ENCODE measurements around the gene ELF3. TPM values are rescaled to one million over a fixed set of nuclear protein-coding genes. Genes with fewer than 3 reads are reported as not detected.

Gene ELF3
- total and polyA plus RNA-seq, 10 of the 15 experiments (the other 5 are each of a cell fraction or from before 2014, with no cell fraction given) = 0.07 to 14.3 (median 0.58) TPM; not detected in 1

- Histone ChIP-seq H3K79me2 (ENCODE audit: control insufficient read depth, insufficient read depth, low read length) (no peaks in the 10 kb centered on the region), H3K4me2 (ENCODE audit: control insufficient read depth, insufficient read depth) (no peak overlapping the region), H3K36me3 (ENCODE audit: control insufficient read depth in 2 of 2, insufficient read depth in 2 of 2, low read length in 1 of 2) (no peaks in the 10 kb centered on the region), H3K4me1 (ENCODE audit: control insufficient read depth, insufficient read depth, low read length) (peaks cover 13% of the 10 kb centered on the region), H3K9ac (ENCODE audit: control insufficient read depth, insufficient read depth, low read length) (no peak overlapping the region), H4K20me1 (ENCODE audit: control insufficient read depth, insufficient read depth) (no peaks in the 10 kb centered on the region), H3K27ac (ENCODE audit: control insufficient read depth, insufficient read depth) (no peak overlapping the region), H3K27me3 (replicated peaks in 1 of 2; ENCODE audit: control insufficient read depth in 2 of 2, insufficient read depth in 2 of 2, low read length in 1 of 2) (no peaks in the 10 kb centered on the region), H3K4me3 (no peak overlapping the region), H2AFZ (ENCODE audit: control insufficient read depth, low read depth, low read length) (no peak overlapping the region), H3K9me3 (replicated peaks; ENCODE audit: control insufficient read depth, insufficient read depth, low read length) (no peaks in the 10 kb centered on the region; the same call in 2 of the 3 replicates)
- ChIA-PET RAD21 (ENCODE audit: unreplicated experiment) (interaction anchor here (1.1 kb wide), 1 partner anchor 10 kb away, joined by 3 read pairs; no protein-coding TSS in a partner anchor), CTCF (interaction anchor here (0.6 to 1.2 kb wide), 5 partner anchors 28 to 1615 kb away, joined by 3 to 4 read pairs (median 3); partner anchors contain the start of gene ELF3), SMC1A (ENCODE audit: uncharacterized antibody, unreplicated experiment) (interaction anchor here (1.0 to 1.6 kb wide), 4 partner anchors 17 to 143 kb away, joined by 3 to 4 read pairs (median 3); partner anchors contain the start of gene ELF3), POLR2A (interaction anchor here (0.6 kb wide), 1 partner anchor 23 kb away, joined by 3 read pairs; no protein-coding TSS in a partner anchor)
- WGBS (ENCODE audit: insufficient coverage, insufficient replicate concordance, low lambda C conversion rate, missing lambda C conversion rate) = 34% methylated on average over 2 of the region's 2 CpGs
- FAIRE-seq (peak; percentile 75), ATAC-seq (peak; percentile 65), DNase-seq (ENCODE audit: low read depth, low spot score) (peak; percentile 31)
- in situ Hi-C loops (cut with MboI) = no loop called here
- BruUV-seq (replicated peaks) = no TSS peak
- TF ChIP-seq, protein P1, sequence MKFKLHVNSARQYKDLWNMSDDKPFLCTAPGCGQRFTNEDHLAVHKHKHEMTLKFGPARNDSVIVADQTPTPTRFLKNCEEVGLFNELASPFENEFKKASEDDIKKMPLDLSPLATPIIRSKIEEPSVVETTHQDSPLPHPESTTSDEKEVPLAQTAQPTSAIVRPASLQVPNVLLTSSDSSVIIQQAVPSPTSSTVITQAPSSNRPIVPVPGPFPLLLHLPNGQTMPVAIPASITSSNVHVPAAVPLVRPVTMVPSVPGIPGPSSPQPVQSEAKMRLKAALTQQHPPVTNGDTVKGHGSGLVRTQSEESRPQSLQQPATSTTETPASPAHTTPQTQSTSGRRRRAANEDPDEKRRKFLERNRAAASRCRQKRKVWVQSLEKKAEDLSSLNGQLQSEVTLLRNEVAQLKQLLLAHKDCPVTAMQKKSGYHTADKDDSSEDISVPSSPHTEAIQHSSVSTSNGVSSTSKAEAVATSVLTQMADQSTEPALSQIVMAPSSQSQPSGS (IDR thresholded peaks at IDR 0.05; ENCODE audit: low read length) = 0 out of 2 replicates have a peak, but pooled peaks have one; percentile 19
- TF ChIP-seq NFYB (IDR thresholded peaks at IDR 0.05; ENCODE audit: insufficient read depth, low read depth, low read length) (0 out of 2 replicates have a peak, but pooled peaks have one; percentile 32), BACH1 (IDR thresholded peaks at IDR 0.05; ENCODE audit: borderline replicate concordance) (no peak), ATF7 (IDR thresholded peaks at IDR 0.05; ENCODE audit: low read depth) (peak; percentile 49), HDAC2 (IDR thresholded peaks at IDR 0.05) (no peak), JUND (IDR thresholded peaks at IDR 0.05; ENCODE audit: low read depth, low read length) (no peak), NR2C2 (IDR thresholded peaks at IDR 0.05; ENCODE audit: borderline replicate concordance, control insufficient read depth, insufficient read length, low read depth) (peak; percentile 43), ESRRA (IDR thresholded peaks at IDR 0.05; ENCODE audit: low read length) (no peak), NR2F1 (conservative IDR thresholded peaks at IDR 0.05) (peak; percentile 88), ZNF24 (IDR thresholded peaks at IDR 0.05) (no peak), NR2C1 (IDR thresholded peaks at IDR 0.05) (peak; percentile 76), CBX5 (IDR thresholded peaks at IDR 0.05; ENCODE audit: low read depth) (no peak)
- TF ChIP-seq, protein P2, sequence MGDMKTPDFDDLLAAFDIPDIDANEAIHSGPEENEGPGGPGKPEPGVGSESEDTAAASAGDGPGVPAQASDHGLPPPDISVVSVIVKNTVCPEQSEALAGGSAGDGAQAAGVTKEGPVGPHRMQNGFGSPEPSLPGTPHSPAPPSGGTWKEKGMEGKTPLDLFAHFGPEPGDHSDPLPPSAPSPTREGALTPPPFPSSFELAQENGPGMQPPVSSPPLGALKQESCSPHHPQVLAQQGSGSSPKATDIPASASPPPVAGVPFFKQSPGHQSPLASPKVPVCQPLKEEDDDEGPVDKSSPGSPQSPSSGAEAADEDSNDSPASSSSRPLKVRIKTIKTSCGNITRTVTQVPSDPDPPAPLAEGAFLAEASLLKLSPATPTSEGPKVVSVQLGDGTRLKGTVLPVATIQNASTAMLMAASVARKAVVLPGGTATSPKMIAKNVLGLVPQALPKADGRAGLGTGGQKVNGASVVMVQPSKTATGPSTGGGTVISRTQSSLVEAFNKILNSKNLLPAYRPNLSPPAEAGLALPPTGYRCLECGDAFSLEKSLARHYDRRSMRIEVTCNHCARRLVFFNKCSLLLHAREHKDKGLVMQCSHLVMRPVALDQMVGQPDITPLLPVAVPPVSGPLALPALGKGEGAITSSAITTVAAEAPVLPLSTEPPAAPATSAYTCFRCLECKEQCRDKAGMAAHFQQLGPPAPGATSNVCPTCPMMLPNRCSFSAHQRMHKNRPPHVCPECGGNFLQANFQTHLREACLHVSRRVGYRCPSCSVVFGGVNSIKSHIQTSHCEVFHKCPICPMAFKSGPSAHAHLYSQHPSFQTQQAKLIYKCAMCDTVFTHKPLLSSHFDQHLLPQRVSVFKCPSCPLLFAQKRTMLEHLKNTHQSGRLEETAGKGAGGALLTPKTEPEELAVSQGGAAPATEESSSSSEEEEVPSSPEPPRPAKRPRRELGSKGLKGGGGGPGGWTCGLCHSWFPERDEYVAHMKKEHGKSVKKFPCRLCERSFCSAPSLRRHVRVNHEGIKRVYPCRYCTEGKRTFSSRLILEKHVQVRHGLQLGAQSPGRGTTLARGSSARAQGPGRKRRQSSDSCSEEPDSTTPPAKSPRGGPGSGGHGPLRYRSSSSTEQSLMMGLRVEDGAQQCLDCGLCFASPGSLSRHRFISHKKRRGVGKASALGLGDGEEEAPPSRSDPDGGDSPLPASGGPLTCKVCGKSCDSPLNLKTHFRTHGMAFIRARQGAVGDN (IDR thresholded peaks at IDR 0.05) = no peak
- TF ChIP-seq, protein P3, sequence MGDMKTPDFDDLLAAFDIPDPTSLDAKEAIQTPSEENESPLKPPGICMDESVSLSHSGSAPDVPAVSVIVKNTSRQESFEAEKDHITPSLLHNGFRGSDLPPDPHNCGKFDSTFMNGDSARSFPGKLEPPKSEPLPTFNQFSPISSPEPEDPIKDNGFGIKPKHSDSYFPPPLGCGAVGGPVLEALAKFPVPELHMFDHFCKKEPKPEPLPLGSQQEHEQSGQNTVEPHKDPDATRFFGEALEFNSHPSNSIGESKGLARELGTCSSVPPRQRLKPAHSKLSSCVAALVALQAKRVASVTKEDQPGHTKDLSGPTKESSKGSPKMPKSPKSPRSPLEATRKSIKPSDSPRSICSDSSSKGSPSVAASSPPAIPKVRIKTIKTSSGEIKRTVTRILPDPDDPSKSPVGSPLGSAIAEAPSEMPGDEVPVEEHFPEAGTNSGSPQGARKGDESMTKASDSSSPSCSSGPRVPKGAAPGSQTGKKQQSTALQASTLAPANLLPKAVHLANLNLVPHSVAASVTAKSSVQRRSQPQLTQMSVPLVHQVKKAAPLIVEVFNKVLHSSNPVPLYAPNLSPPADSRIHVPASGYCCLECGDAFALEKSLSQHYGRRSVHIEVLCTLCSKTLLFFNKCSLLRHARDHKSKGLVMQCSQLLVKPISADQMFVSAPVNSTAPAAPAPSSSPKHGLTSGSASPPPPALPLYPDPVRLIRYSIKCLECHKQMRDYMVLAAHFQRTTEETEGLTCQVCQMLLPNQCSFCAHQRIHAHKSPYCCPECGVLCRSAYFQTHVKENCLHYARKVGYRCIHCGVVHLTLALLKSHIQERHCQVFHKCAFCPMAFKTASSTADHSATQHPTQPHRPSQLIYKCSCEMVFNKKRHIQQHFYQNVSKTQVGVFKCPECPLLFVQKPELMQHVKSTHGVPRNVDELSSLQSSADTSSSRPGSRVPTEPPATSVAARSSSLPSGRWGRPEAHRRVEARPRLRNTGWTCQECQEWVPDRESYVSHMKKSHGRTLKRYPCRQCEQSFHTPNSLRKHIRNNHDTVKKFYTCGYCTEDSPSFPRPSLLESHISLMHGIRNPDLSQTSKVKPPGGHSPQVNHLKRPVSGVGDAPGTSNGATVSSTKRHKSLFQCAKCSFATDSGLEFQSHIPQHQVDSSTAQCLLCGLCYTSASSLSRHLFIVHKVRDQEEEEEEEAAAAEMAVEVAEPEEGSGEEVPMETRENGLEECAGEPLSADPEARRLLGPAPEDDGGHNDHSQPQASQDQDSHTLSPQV (IDR thresholded peaks at IDR 0.05) = no peak
- intact Hi-C loops (cut with micrococcal nuclease; ENCODE audit: unreplicated experiment) = no loop called here
These were observed 28.4 kb downstream of the ELF3 start for GRCh38 chr1:202038688-202039346.
